ENCODE results near the gene ATP11A.

Gene ATP11A

GRCh38 chr13:112899281-112900225 is 209.7 kb downstream of the ATP11A start:
- TF ChIP-seq CTCF (IDR thresholded peaks at IDR 0.05; ENCODE audit: insufficient read depth, missing control alignments), result no peak
- no peak for DNase-seq (ENCODE audit: insufficient read length, low spot score)
- no peak for FAIRE-seq

GRCh38 chr13:112900226-112900600 is 210.4 kb downstream of the ATP11A start:
- no peak for FAIRE-seq

GRCh38 chr13:112900691-112901091 is 210.9 kb downstream of the ATP11A start:
- DNase-seq (ENCODE audit: insufficient read length, low spot score) (no peak), FAIRE-seq (no peak)
- TF ChIP-seq CTCF (IDR thresholded peaks at IDR 0.05; ENCODE audit: insufficient read depth, missing control alignments), result no peak

More at GRCh38 chr13:112900226-112900600, 210.4 kb downstream of the ATP11A start:
- TF ChIP-seq CTCF (IDR thresholded peaks at IDR 0.05; ENCODE audit: insufficient read depth, missing control alignments), result no peak
- no peak for DNase-seq (ENCODE audit: insufficient read length, low spot score)

- no peak for TF ChIP-seq CTCF (IDR thresholded peaks at IDR 0.05; ENCODE audit: insufficient read depth, missing control alignments)
- FAIRE-seq, result no peak
- no peak for DNase-seq (ENCODE audit: insufficient read length, low spot score)
Observed at GRCh38 chr13:112902101-112902651, 212.3 kb downstream of the ATP11A start.

GRCh38 chr13:112902669-112903068 is 212.8 kb downstream of the ATP11A start:
- FAIRE-seq (no peak), DNase-seq (ENCODE audit: insufficient read length, low spot score) (no peak)
- no peak for TF ChIP-seq CTCF (IDR thresholded peaks at IDR 0.05; ENCODE audit: insufficient read depth, missing control alignments)

- no peak for FAIRE-seq
- DNase-seq (ENCODE audit: insufficient read length, low spot score), result no peak
- TF ChIP-seq CTCF (IDR thresholded peaks at IDR 0.05; ENCODE audit: insufficient read depth, missing control alignments), result no peak
Observed at GRCh38 chr13:112903071-112903577, 213.3 kb downstream of the ATP11A start.
